Hepatocyte (in vitro differentiated cells): ENCODE results near the gene MMD.

Experiments
- EZH2 ChIP-seq: fragments of 200-600 bp; sonication (generic); IDR thresholded peaks from 2 replicates; pipeline ENCODE4 v1.6.1; 2016; ENCODE audit warnings: antibody characterized with exemption, mild to moderate bottlenecking, borderline replicate concordance
- TF ChIP-seq, protein P1 (sequence below): fragments of 200-600 bp; sonication (generic); IDR thresholded peaks from 2 replicates; pipeline ENCODE4 v1.5.1; 2016; ENCODE audit warnings: antibody characterized with exemption, mild to moderate bottlenecking; ENCODE audit not compliant: poor library complexity

DNA sequence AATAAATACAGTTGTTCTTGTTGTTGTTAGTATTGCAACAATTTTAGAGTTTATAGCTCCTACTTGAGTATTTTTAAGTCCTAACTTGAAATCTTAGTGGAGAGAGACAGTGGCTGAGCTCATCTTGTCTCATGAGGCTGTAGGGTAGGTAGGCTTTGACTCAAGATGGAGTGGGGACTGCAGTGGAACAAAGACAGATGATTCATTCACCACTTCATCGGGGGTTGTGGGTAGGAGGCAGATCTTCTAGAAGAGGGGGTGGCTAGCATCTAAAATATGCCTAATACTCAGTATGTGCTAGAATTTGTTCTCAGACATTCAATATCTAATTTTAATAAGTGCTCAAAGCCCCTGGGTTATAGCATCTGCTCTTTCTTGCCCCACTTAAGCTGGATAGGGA, 13.1 kb upstream of the MMD start:
- TF ChIP-seq, protein P1, sequence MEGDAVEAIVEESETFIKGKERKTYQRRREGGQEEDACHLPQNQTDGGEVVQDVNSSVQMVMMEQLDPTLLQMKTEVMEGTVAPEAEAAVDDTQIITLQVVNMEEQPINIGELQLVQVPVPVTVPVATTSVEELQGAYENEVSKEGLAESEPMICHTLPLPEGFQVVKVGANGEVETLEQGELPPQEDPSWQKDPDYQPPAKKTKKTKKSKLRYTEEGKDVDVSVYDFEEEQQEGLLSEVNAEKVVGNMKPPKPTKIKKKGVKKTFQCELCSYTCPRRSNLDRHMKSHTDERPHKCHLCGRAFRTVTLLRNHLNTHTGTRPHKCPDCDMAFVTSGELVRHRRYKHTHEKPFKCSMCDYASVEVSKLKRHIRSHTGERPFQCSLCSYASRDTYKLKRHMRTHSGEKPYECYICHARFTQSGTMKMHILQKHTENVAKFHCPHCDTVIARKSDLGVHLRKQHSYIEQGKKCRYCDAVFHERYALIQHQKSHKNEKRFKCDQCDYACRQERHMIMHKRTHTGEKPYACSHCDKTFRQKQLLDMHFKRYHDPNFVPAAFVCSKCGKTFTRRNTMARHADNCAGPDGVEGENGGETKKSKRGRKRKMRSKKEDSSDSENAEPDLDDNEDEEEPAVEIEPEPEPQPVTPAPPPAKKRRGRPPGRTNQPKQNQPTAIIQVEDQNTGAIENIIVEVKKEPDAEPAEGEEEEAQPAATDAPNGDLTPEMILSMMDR = no peak
- TF ChIP-seq EZH2 = no peak
